ENCODE measurements around the gene PLCB3.
"Not testable (repeated sequence)": the region's sequence is repeated elsewhere in the genome, so short reads cannot be mapped to it uniquely, and the experiment has no call there.

PLCB3 gene

GRCh38 chr11:64305691-64306562 is 54.6 kb downstream of the PLCB3 start:
- Histone ChIP-seq H3K4me2 (ENCODE audit: low read length) (peak overlapping the region; percentile 90), H2AFZ (ENCODE audit: low read depth, low read length) (peak overlapping the region; percentile 44; the same call in 1 of the 2 replicates)

DNA sequence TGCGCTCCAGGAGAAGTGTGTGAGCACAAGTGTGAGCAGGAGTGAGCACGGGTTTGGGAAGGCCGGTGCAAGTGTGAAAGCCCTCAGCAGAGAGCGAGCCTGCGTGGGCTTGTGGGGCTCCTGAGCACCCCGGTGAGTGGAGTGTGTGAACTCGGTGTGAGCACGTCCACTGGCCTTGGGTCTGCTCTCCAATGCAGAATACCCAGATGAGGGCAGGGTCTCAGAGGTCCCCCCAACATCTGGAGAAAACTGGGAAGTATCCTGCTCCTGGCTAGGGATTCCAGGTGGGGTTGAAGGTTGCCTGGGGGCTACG is 55.2 kb downstream of the PLCB3 start:
- Histone ChIP-seq H3K9me3 (ENCODE audit: insufficient read depth, low read length) (no peaks in the 10 kb centered on the region), H3K4me2 (ENCODE audit: low read length) (peak overlapping the region; percentile 90), H3K36me3 (replicated peaks; ENCODE audit: low read depth, low read length) (peaks cover 7% of the 10 kb centered on the region), H3K4me1 (ENCODE audit: low read length) (peaks cover 22% of the 10 kb centered on the region), H3K27me3 (ENCODE audit: low read depth, low read length) (no peaks in the 10 kb centered on the region), H3K4me3 (ENCODE audit: low read length) (peak overlapping the region; percentile 92), H3K9ac (ENCODE audit: low read length) (peak overlapping the region; percentile 88), H4K20me1 (ENCODE audit: insufficient read depth, low read length) (no peaks in the 10 kb centered on the region), H3K27ac (ENCODE audit: low read length) (peak overlapping the region; percentile 66), H3K79me2 (ENCODE audit: low read length) (peaks cover 41% of the 10 kb centered on the region), H2AFZ (ENCODE audit: low read depth, low read length) (no peak overlapping the region; the same call in 1 of the 2 replicates)
- TF ChIP-seq EZH2phosphoT487 (IDR thresholded peaks at IDR 0.05; ENCODE audit: low read depth): no peak
- TF ChIP-seq, protein P1, sequence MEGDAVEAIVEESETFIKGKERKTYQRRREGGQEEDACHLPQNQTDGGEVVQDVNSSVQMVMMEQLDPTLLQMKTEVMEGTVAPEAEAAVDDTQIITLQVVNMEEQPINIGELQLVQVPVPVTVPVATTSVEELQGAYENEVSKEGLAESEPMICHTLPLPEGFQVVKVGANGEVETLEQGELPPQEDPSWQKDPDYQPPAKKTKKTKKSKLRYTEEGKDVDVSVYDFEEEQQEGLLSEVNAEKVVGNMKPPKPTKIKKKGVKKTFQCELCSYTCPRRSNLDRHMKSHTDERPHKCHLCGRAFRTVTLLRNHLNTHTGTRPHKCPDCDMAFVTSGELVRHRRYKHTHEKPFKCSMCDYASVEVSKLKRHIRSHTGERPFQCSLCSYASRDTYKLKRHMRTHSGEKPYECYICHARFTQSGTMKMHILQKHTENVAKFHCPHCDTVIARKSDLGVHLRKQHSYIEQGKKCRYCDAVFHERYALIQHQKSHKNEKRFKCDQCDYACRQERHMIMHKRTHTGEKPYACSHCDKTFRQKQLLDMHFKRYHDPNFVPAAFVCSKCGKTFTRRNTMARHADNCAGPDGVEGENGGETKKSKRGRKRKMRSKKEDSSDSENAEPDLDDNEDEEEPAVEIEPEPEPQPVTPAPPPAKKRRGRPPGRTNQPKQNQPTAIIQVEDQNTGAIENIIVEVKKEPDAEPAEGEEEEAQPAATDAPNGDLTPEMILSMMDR (IDR thresholded peaks at IDR 0.05; ENCODE audit: low read depth, low read length): no peak

More at GRCh38 chr11:64305691-64306562, 54.6 kb downstream of the PLCB3 start:
- H3K9ac ChIP-seq (ENCODE audit: low read length): peak overlapping the region; percentile 88
- H4K20me1 ChIP-seq (ENCODE audit: insufficient read depth, low read length): no peaks in the 10 kb centered on the region
- TF ChIP-seq EZH2phosphoT487 (IDR thresholded peaks at IDR 0.05; ENCODE audit: low read depth): no peak
- TF ChIP-seq, protein P1 (IDR thresholded peaks at IDR 0.05; ENCODE audit: low read depth, low read length): peak; percentile 72
- no peaks in the 10 kb centered on the region for H3K9me3 ChIP-seq (ENCODE audit: insufficient read depth, low read length)
- no peaks in the 10 kb centered on the region for H3K27me3 ChIP-seq (ENCODE audit: low read depth, low read length)
- peak overlapping the region; percentile 66 for H3K27ac ChIP-seq (ENCODE audit: low read length)
- peak overlapping the region; percentile 92 for H3K4me3 ChIP-seq (ENCODE audit: low read length)
- H3K4me1 ChIP-seq (ENCODE audit: low read length): peaks cover 22% of the 10 kb centered on the region
- peaks cover 6% of the 10 kb centered on the region for H3K36me3 ChIP-seq (replicated peaks; ENCODE audit: low read depth, low read length)
- H3K79me2 ChIP-seq (ENCODE audit: low read length): peaks cover 36% of the 10 kb centered on the region

- Histone ChIP-seq H3K4me2 (ENCODE audit: low read length) (peak overlapping the region; percentile 90), H4K20me1 (ENCODE audit: insufficient read depth, low read length) (no peaks in the 10 kb centered on the region), H3K36me3 (replicated peaks; ENCODE audit: low read depth, low read length) (peaks cover 7% of the 10 kb centered on the region), H3K79me2 (ENCODE audit: low read length) (peaks cover 41% of the 10 kb centered on the region), H3K9ac (ENCODE audit: low read length) (peak overlapping the region; percentile 88), H3K27me3 (ENCODE audit: low read depth, low read length) (no peaks in the 10 kb centered on the region), H3K9me3 (ENCODE audit: insufficient read depth, low read length) (no peaks in the 10 kb centered on the region), H3K4me3 (ENCODE audit: low read length) (peak overlapping the region; percentile 92), H3K4me1 (ENCODE audit: low read length) (peaks cover 22% of the 10 kb centered on the region), H3K27ac (ENCODE audit: low read length) (peak overlapping the region; percentile 66), H2AFZ (ENCODE audit: low read depth, low read length) (no peak overlapping the region)
- no peak for TF ChIP-seq EZH2phosphoT487 (IDR thresholded peaks at IDR 0.05; ENCODE audit: low read depth)
- TF ChIP-seq, protein P1 (IDR thresholded peaks at IDR 0.05; ENCODE audit: low read depth, low read length): no peak
Observed at GRCh38 chr11:64306876-64307622, 55.7 kb downstream of the PLCB3 start.

GRCh38 chr11:64307795-64308194 is 56.5 kb downstream of the PLCB3 start:
- H2AFZ ChIP-seq (ENCODE audit: low read depth, low read length); H3K4me2 ChIP-seq (ENCODE audit: low read length); H3K4me3 ChIP-seq (ENCODE audit: low read length); H3K27me3 ChIP-seq (ENCODE audit: low read depth, low read length); H3K9me3 ChIP-seq (ENCODE audit: insufficient read depth, low read length); H4K20me1 ChIP-seq (ENCODE audit: insufficient read depth, low read length); H3K9ac ChIP-seq (ENCODE audit: low read length); H3K36me3 ChIP-seq (replicated peaks; ENCODE audit: low read depth, low read length); H3K27ac ChIP-seq (ENCODE audit: low read length): not testable (repeated sequence)
- peaks cover 22% of the 10 kb centered on the region for H3K4me1 ChIP-seq (ENCODE audit: low read length)
- H3K79me2 ChIP-seq (ENCODE audit: low read length): peaks cover 47% of the 10 kb centered on the region

Data from OCI-LY3 (cell line).